K562 (cell line): ENCODE results near the gene DNAAF3. TPM values are rescaled to one million over a fixed set of nuclear protein-coding genes. Genes with fewer than 3 reads are reported as not detected.

ENCODE experiments used
- FOXK2 ChIP-seq, 2 experiments: fragments of 450-650 bp; IDR thresholded peaks in 1 of 2; conservative IDR thresholded peaks in 1 of 2; 2 replicates each; pipeline ENCODE4 v1.6.1; 2016; ENCODE audit warnings: low read depth in 2 of 2, mild to moderate bottlenecking in 1 of 2
- GTF2A2 ChIP-seq: IDR thresholded peaks from 2 replicates; pipeline ENCODE4 v1.6.1; 2016; ENCODE audit warnings: mild to moderate bottlenecking, missing genetic modification characterization, missing compliant biosample characterization
- KDM5B ChIP-seq: fragments of 200-600 bp; sonication (generic); IDR thresholded peaks from 2 replicates; pipeline ENCODE4 v1.6.1; 2012; ENCODE audit warnings: low read depth, mild to moderate bottlenecking, moderate library complexity, low read length, control low read depth, inconsistent platforms; ENCODE audit not compliant: insufficient replicate concordance
- L3MBTL2 ChIP-seq: fragments of 450-650 bp; IDR thresholded peaks from 2 replicates; pipeline ENCODE4 v1.6.1; 2016; ENCODE audit warnings: mild to moderate bottlenecking, moderate library complexity
- MYBL2 ChIP-seq, 2 experiments: fragments of 450-650 bp in 1 of 2; sonication (generic) in 1 of 2; formaldehyde crosslinking in 1 of 2; IDR thresholded peaks; 2 replicates each; pipeline versions ENCODE4 v1.6.1 to v1.8.1; 2017 to 2022; ENCODE audit warnings: borderline replicate concordance in 1 of 2, inconsistent platforms in 1 of 2, low read depth in 1 of 2, mild to moderate bottlenecking in 1 of 2, missing genetic modification reagents in 1 of 2, moderate library complexity in 1 of 2
- POLR2G ChIP-seq: fragments of 200-400 bp; formaldehyde crosslinking; IDR thresholded peaks from 2 replicates; pipeline ENCODE4 v1.6.1; 2017; ENCODE audit warnings: low read depth, mild to moderate bottlenecking, antibody characterized with exemption, low read length, moderate library complexity
- RBFOX2 ChIP-seq: fragments of 200-400 bp; formaldehyde crosslinking; IDR thresholded peaks from 2 replicates; pipeline ENCODE4 v1.6.1; 2017; ENCODE audit warnings: low read depth, mild to moderate bottlenecking, low read length, moderate library complexity
- SOX6 ChIP-seq: fragments of 450-650 bp; IDR thresholded peaks from 2 replicates; pipeline ENCODE4 v1.6.1; 2014; ENCODE audit warnings: mild to moderate bottlenecking
- ZNF76 ChIP-seq: fragments of 250-450 bp; sonication (Bioruptor Pico); IDR thresholded peaks from 2 replicates; pipeline ENCODE4 v1.4.0; 2020; ENCODE audit warnings: mild to moderate bottlenecking, moderate library complexity, borderline replicate concordance
- polyA plus RNA-seq, 8 experiments: library from polyadenylated mRNA; depleted of rRNA in 4 of 8; stranded (reverse) in 5 of 8; unstranded in 3 of 8; fragments of >200 nt; fragmentation: Nextera tagmentation in 2 of 8; fragmentation: Illumina TruSeq in 1 of 8; extraction: Ambion mirVana in 2 of 8; extraction: Trizol in 1 of 8; gene quantifications; 2 replicates each; pipeline versions ENCODE4 v1.2.1 to v1.2.3, GENCODE V29; 2011 to 2014; ENCODE audit warnings: inconsistent platforms in 1 of 8, missing spikeins in 1 of 8
- total RNA-seq, 7 experiments: library from RNA; depleted of rRNA in 6 of 7; stranded (reverse); fragments of >200 nt in 6 of 7; fragmentation: Illumina TruSeq in 2 of 7; extraction: Trizol in 2 of 7; gene quantifications; 2 replicates each; pipeline versions ENCODE4 v1.2.1 to v1.2.3, GENCODE V29; 2011 to 2021; ENCODE audit warnings: low replicate concordance in 1 of 7
- TF ChIP-seq, protein P1 (sequence below): fragments of 450-650 bp; IDR thresholded peaks from 2 replicates; pipeline ENCODE4 v1.6.1; 2016; ENCODE audit warnings: mild to moderate bottlenecking, moderate library complexity

The DNAAF3 gene
- total and polyA plus RNA-seq, 9 of the 15 experiments (the other 6 are each of a cell fraction or from before 2014, with no cell fraction given): 21.6 to 61.5 (median 43.0) TPM

DNA sequence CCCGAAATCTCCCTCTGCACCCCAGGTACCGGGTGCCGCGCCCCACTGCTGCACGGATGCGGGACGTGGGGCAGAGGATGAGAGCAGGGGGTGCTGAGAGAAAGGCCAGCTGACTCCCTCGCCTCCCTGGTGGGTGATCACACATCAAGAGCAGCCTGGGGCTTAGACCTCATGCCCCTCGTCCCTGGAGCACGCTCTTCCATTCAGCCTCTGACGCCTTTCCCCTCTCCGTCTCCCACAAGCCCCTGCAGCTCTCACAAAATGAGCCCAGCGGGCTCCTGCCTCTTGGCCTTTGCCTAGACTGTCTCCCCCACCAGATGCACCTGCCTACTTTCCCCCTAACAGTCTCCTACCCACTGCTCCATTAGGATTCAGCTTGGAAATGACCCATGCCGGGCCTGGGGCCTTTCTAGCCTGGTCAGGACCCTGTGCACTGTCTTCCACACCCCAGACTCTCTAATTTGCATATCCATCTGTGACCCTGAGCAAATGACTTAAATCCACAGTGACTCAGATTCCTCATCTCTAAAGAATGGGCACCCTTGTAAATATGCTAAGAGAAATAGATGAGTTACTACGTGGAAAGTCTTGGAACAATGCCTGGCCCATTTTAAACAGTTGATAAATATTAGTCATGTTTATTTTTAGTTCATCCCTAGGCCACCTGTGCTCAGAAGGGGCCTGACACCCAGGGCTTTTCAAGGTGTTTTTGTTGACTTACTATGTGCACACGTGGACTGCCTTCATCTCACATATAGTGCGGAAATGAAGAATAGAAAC, 43.5 kb upstream of the DNAAF3 start (continued):
- TF ChIP-seq, protein P1, sequence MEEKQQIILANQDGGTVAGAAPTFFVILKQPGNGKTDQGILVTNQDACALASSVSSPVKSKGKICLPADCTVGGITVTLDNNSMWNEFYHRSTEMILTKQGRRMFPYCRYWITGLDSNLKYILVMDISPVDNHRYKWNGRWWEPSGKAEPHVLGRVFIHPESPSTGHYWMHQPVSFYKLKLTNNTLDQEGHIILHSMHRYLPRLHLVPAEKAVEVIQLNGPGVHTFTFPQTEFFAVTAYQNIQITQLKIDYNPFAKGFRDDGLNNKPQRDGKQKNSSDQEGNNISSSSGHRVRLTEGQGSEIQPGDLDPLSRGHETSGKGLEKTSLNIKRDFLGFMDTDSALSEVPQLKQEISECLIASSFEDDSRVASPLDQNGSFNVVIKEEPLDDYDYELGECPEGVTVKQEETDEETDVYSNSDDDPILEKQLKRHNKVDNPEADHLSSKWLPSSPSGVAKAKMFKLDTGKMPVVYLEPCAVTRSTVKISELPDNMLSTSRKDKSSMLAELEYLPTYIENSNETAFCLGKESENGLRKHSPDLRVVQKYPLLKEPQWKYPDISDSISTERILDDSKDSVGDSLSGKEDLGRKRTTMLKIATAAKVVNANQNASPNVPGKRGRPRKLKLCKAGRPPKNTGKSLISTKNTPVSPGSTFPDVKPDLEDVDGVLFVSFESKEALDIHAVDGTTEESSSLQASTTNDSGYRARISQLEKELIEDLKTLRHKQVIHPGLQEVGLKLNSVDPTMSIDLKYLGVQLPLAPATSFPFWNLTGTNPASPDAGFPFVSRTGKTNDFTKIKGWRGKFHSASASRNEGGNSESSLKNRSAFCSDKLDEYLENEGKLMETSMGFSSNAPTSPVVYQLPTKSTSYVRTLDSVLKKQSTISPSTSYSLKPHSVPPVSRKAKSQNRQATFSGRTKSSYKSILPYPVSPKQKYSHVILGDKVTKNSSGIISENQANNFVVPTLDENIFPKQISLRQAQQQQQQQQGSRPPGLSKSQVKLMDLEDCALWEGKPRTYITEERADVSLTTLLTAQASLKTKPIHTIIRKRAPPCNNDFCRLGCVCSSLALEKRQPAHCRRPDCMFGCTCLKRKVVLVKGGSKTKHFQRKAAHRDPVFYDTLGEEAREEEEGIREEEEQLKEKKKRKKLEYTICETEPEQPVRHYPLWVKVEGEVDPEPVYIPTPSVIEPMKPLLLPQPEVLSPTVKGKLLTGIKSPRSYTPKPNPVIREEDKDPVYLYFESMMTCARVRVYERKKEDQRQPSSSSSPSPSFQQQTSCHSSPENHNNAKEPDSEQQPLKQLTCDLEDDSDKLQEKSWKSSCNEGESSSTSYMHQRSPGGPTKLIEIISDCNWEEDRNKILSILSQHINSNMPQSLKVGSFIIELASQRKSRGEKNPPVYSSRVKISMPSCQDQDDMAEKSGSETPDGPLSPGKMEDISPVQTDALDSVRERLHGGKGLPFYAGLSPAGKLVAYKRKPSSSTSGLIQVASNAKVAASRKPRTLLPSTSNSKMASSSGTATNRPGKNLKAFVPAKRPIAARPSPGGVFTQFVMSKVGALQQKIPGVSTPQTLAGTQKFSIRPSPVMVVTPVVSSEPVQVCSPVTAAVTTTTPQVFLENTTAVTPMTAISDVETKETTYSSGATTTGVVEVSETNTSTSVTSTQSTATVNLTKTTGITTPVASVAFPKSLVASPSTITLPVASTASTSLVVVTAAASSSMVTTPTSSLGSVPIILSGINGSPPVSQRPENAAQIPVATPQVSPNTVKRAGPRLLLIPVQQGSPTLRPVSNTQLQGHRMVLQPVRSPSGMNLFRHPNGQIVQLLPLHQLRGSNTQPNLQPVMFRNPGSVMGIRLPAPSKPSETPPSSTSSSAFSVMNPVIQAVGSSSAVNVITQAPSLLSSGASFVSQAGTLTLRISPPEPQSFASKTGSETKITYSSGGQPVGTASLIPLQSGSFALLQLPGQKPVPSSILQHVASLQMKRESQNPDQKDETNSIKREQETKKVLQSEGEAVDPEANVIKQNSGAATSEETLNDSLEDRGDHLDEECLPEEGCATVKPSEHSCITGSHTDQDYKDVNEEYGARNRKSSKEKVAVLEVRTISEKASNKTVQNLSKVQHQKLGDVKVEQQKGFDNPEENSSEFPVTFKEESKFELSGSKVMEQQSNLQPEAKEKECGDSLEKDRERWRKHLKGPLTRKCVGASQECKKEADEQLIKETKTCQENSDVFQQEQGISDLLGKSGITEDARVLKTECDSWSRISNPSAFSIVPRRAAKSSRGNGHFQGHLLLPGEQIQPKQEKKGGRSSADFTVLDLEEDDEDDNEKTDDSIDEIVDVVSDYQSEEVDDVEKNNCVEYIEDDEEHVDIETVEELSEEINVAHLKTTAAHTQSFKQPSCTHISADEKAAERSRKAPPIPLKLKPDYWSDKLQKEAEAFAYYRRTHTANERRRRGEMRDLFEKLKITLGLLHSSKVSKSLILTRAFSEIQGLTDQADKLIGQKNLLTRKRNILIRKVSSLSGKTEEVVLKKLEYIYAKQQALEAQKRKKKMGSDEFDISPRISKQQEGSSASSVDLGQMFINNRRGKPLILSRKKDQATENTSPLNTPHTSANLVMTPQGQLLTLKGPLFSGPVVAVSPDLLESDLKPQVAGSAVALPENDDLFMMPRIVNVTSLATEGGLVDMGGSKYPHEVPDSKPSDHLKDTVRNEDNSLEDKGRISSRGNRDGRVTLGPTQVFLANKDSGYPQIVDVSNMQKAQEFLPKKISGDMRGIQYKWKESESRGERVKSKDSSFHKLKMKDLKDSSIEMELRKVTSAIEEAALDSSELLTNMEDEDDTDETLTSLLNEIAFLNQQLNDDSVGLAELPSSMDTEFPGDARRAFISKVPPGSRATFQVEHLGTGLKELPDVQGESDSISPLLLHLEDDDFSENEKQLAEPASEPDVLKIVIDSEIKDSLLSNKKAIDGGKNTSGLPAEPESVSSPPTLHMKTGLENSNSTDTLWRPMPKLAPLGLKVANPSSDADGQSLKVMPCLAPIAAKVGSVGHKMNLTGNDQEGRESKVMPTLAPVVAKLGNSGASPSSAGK: peak; percentile 91
- peak; percentile 54 for TF ChIP-seq POLR2G
- 0 out of 2 replicates have a peak, but pooled peaks have one; percentile 37 for TF ChIP-seq ZNF76 (CRISPR knock-in tag)
- TF ChIP-seq KDM5B: peak; percentile 12
- peak; percentile 33; the same call in 1 of the 2 replicates for TF ChIP-seq L3MBTL2
- TF ChIP-seq RBFOX2: peak; percentile 60
- no peak for TF ChIP-seq GTF2A2 (tag)
- TF ChIP-seq SOX6: 0 out of 2 replicates have a peak, but pooled peaks have one; percentile 20
- no peak for TF ChIP-seq MYBL2 (IDR thresholded peaks at IDR 0.05; ENCODE audit: low read depth)
- no peak for TF ChIP-seq MYBL2 (CRISPR knock-in tag; IDR thresholded peaks at IDR 0.05; ENCODE audit: borderline replicate concordance)
- TF ChIP-seq FOXK2 (conservative IDR thresholded peaks at IDR 0.05 in 1 of 2, IDR thresholded peaks at IDR 0.05 in 1 of 2; ENCODE audit: low read depth in 2 of 2): 0 out of 4 replicates have a peak, but pooled peaks of 1 of the 2 experiments have one; percentile 33
